SH-SY5Y (cell line): ENCODE data around the gene OLIG2.

Experiments used
- GATA2 ChIP-seq: IDR thresholded peaks from 2 replicates; pipeline ENCODE4 v1.6.1; 2011; ENCODE audit warnings: mild to moderate bottlenecking, low read depth, low read length
- GATA3 ChIP-seq: IDR thresholded peaks from 2 replicates; pipeline ENCODE4 v1.6.1; 2011; ENCODE audit warnings: low read depth, mild to moderate bottlenecking, low read length, moderate library complexity

GRCh38 chr21:33069243-33069642 lies 43.5 kb downstream of the OLIG2 start:
- TF ChIP-seq GATA2 (no peak), GATA3 (no peak)
